HepG2 (cell line): ENCODE measurements around the gene RGL3. TPM values are rescaled to one million over a fixed set of nuclear protein-coding genes. Genes with fewer than 3 reads are reported as not detected.
A peak's percentile ranks its signal among the peaks of the same experiment; 100 is the strongest.

Source experiments
- ATAC-seq: fragments of 200-7000 bp; cut with Tn5 transposase; 3 replicates; pipeline ENCODE4 v1.9.1; 2020; ENCODE audit warnings: mild to moderate bottlenecking, moderate library complexity
- BruUV-seq: library from RNA; stranded (reverse); fragments of 400-500 nt; replicated peaks from 2 replicates; lab custom pipeline; 2021; lab: Mats Ljungman, UMichigan
- CTCF ChIA-PET: fragments of 300-600 bp; formaldehyde crosslinking; extraction: SDS; loops from one replicate; lab custom pipeline; 2021; ENCODE audit warnings: low total read pairs, inconsistent platforms, low intra/inter-chr PET ratio; lab: Yijun Ruan, JAX
- POLR2A ChIA-PET: fragments of 350-600 bp; sonication (Branson Sonifier 250); formaldehyde crosslinking; loops from one replicate; lab custom pipeline; 2020; ENCODE audit warnings: antibody characterized with exemption, inconsistent platforms; lab: Yijun Ruan, JAX
- DNase-seq: peaks from one replicate; pipeline ENCODE4 v3.0.0-alpha.2; 2015; ENCODE audit warnings: low spot score
- FAIRE-seq: peaks from 3 replicates; lab custom pipeline; 2011; peaks lifted over from hg19 to GRCh38; lab: Jason Lieb, UNC
- H2AFZ ChIP-seq: one replicate; pipeline ENCODE4 v1.6.1; 2011; ENCODE audit warnings: low read length, inconsistent platforms
- H3K27ac ChIP-seq: fragments of 300-600 bp; 3 replicates; pipeline ENCODE4 v1.8.0; 2011; ENCODE audit warnings: mixed run types, mild to moderate bottlenecking, mixed read lengths, low read length, inconsistent platforms; ENCODE audit not compliant: insufficient read depth; ENCODE audit errors: extremely low read length
- H3K27me3 ChIP-seq, 2 experiments: fragments of 200-600 bp in 1 of 2; 2 replicates in 1 of 2; 3 replicates in 1 of 2; pipeline versions ENCODE4 v1.6.0 to v1.8.0; 2011; ENCODE audit warnings: low read length in 2 of 2, mild to moderate bottlenecking in 2 of 2, moderate library complexity in 2 of 2, inconsistent platforms in 1 of 2; ENCODE audit not compliant: insufficient read depth in 2 of 2, control insufficient read depth in 1 of 2
- H3K36me3 ChIP-seq, 2 experiments: fragments of 200-600 bp in 1 of 2; replicated peaks in 1 of 2; 2 replicates in 1 of 2; 3 replicates in 1 of 2; pipeline versions ENCODE4 v1.5.1 to v1.8.0; 2011; ENCODE audit warnings: low read length in 2 of 2, inconsistent platforms in 1 of 2; ENCODE audit not compliant: insufficient read depth in 2 of 2, control insufficient read depth in 1 of 2
- H3K4me1 ChIP-seq: 2 replicates; pipeline ENCODE4 v1.5.1; 2012; ENCODE audit warnings: low read length, inconsistent platforms; ENCODE audit not compliant: insufficient read depth
- H3K4me2 ChIP-seq: 2 replicates; pipeline ENCODE4 v1.6.0; 2011; ENCODE audit warnings: low read depth, low read length, inconsistent platforms
- H3K4me3 ChIP-seq, 3 experiments: fragments of 200-600 bp in 1 of 3; sonication (generic), shearing (Covaris generic) in 1 of 3; replicated peaks in 1 of 3; 2 replicates each; pipeline ENCODE4 v1.5.1; 2011 to 2016; ENCODE audit warnings: low read length in 3 of 3, inconsistent platforms in 2 of 3, low read depth in 2 of 3, mild to moderate bottlenecking in 2 of 3, control low read depth in 1 of 3, mixed read lengths in 1 of 3; ENCODE audit not compliant: insufficient read depth in 1 of 3
- H3K79me2 ChIP-seq: one replicate; pipeline ENCODE4 v1.6.1; 2011; ENCODE audit warnings: low read length, inconsistent platforms; ENCODE audit not compliant: insufficient read depth
- H3K9ac ChIP-seq: 2 replicates; pipeline ENCODE4 v1.6.0; 2011; ENCODE audit warnings: mild to moderate bottlenecking, low read depth, low read length, inconsistent platforms; ENCODE audit not compliant: insufficient read depth
- H3K9me3 ChIP-seq: 2 replicates; pipeline ENCODE4 v1.5.1; 2012; ENCODE audit warnings: mild to moderate bottlenecking, low read length
- H4K20me1 ChIP-seq: 2 replicates; pipeline ENCODE4 v1.6.0; 2011; ENCODE audit warnings: inconsistent platforms, mild to moderate bottlenecking, low read length, moderate library complexity; ENCODE audit not compliant: insufficient read depth
- CEBPB ChIP-seq: IDR thresholded peaks from 2 replicates; pipeline ENCODE4 v1.6.1; 2011; ENCODE audit warnings: low read depth, low read length, improper control_type of control experiment, borderline replicate concordance
- MTA1 ChIP-seq: sonication (generic); formaldehyde crosslinking; IDR thresholded peaks from 2 replicates; pipeline ENCODE4 v1.4.0; 2020; ENCODE audit warnings: missing genetic modification reagents, mild to moderate bottlenecking, borderline replicate concordance
- NR2C2 ChIP-seq: sonication (generic); formaldehyde crosslinking; IDR thresholded peaks from 2 replicates; pipeline ENCODE4 v1.4.0; 2020; ENCODE audit warnings: missing genetic modification reagents, mild to moderate bottlenecking, moderate library complexity, borderline replicate concordance
- RNF219 ChIP-seq: sonication (generic); formaldehyde crosslinking; IDR thresholded peaks from 2 replicates; pipeline ENCODE4 v1.5.0; 2020; ENCODE audit warnings: mild to moderate bottlenecking, missing genetic modification reagents
- TFAP4 ChIP-seq: sonication (generic); IDR thresholded peaks from 2 replicates; pipeline ENCODE4 v1.6.1; 2016; ENCODE audit warnings: low read depth, borderline replicate concordance
- TMF1 ChIP-seq: sonication (generic); formaldehyde crosslinking; IDR thresholded peaks from 2 replicates; pipeline ENCODE4 v1.8.1; 2022; ENCODE audit warnings: low read depth, missing genetic modification reagents
- ZBTB3 ChIP-seq: sonication (generic); formaldehyde crosslinking; IDR thresholded peaks from 2 replicates; pipeline ENCODE4 v1.4.0; 2020; ENCODE audit warnings: low read depth, mild to moderate bottlenecking, moderate library complexity, missing genetic modification reagents, borderline replicate concordance
- ZHX1 ChIP-seq: sonication (generic); formaldehyde crosslinking; IDR thresholded peaks from 2 replicates; pipeline ENCODE4 v1.8.1; 2022; ENCODE audit warnings: low read depth, mild to moderate bottlenecking, missing genetic modification reagents
- ZNF770 ChIP-seq: sonication (generic); formaldehyde crosslinking; IDR thresholded peaks from 2 replicates; pipeline ENCODE4 v1.5.0; 2020; ENCODE audit warnings: mild to moderate bottlenecking, missing genetic modification reagents
- WGBS: methylation state at CpG from one replicate; pipeline ENCODE4 v1.1.6; 2017; ENCODE audit warnings: low lambda C conversion rate; 5-methylcytosine and 5-hydroxymethylcytosine counted together
- in situ Hi-C: cut with HindIII; loops from 2 replicates; pipeline ENCODE4 v1.10.0; 2017; ENCODE audit warnings: low pct_unique_long_range_greater_than_20kb; ENCODE audit not compliant: extremely low pct_ligation_motif_present
- intact Hi-C: fragments of 100-400 bp; cut with micrococcal nuclease; formaldehyde crosslinking; loops from one replicate; pipeline ENCODE4 v1.10.0; 2022; ENCODE audit not compliant: unreplicated experiment
- polyA plus RNA-seq, 8 experiments: library from polyadenylated mRNA; depleted of rRNA in 3 of 8; stranded (reverse) in 7 of 8; unstranded in 1 of 8; fragments of >200 nt; fragmentation: Illumina TruSeq in 4 of 8; extraction: Trizol in 4 of 8; gene quantifications; 2 replicates each; pipeline versions ENCODE4 v1.2.1 to v1.2.3, GENCODE V29; 2011 to 2016; ENCODE audit warnings: low read depth in 4 of 8, missing spikeins in 1 of 8, mixed read lengths in 1 of 8; ENCODE audit not compliant: insufficient read depth in 1 of 8
- total RNA-seq, 5 experiments: library from RNA; depleted of rRNA; stranded (reverse); fragments of >200 nt; fragmentation: Illumina TruSeq; extraction: Trizol; gene quantifications; 2 replicates each; pipeline ENCODE4 v1.2.3, GENCODE V29; 2016; ENCODE audit warnings: low read depth in 1 of 5

Gene RGL3
- total and polyA plus RNA-seq, 2 of the 13 experiments (the other 11 are each of a cell fraction or from before 2014, with no cell fraction given), result 4.2 to 7.6 TPM

DNA sequence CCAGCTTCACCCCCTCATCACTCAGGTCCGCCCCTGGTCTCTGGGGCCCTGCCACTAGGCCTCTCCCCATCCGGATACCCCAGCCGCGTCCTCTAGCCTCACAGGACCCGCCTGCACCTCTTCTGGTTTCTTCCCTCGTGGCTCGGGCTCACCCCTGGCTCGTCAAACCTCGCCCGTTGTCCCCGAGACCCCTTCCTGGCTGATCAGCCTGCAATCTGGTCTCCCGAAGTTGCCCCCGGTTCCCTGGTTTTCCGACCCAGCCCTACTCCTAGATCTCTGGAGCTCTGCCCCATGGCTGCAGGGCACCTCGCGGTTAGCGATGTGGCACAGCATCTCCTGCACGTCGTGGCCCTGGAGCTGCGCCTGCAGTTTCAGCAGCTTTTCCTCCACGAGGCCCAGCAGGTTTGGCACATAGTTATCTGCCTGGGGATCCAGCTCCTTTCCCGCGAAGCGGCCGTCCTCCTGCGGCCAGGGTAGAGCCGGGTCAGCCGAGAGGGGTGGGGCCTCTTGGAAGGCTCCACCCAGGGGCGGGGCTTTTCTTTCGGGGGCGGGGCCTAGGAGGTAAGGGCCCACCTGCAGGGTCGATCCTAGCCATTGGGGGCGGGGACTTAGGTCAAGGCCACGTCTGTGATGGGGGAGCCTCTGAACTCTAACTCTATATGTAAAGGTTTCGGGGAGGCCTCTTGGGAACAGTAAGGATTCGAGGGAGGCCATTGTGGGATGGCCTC lies 2.4 kb upstream of the RGL3 start (continued):
- TF ChIP-seq RNF219 (CRISPR knock-in tag), result no peak

DNA sequence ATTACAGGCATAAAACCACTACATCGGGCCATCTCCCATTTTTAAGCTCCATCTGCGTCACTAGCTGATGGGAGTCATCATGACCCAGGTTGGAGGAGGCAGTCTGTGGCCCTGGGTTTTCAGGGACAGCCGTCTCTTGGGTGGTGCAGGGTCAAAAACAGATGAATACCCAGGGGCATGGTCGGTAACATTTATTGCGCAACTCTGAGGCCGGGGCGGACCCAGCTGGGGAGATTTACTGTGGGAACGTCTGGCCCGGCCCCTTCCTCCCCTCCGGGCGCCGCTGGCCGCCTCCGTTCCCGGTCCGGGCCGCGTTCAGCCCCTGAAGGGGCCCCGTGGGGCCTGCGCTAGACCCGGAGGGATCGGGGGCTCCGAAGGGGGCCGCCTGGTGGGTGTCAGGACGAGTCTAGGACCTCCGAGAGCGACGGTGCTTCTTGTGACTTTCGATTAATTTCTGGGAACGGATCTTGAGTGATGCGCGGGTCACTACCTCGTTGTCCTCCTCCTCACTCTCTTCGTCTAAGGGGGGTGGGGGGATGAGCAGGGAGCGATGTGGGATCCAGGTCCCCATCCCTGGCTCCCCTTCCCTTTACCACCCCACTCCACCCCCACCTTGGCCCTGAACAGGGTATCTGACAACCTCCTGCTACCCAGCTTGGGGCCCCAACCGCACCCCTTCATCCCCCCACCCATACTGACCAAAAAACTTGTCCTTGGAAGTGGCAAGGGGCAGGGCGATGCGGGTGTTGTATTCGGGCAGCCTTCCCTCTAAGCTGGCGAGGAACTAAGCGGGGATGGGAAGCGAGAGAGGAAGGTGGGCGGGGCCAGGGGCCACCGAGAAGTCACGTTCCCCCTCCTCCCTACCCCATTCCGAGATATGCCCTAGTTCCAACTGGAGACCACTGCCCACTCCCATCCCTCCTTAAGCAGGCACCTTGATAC lies 1.6 kb upstream of the RGL3 start:
- 8% methylated on average over 27 of the region's 46 CpGs for WGBS
- CTCF ChIA-PET, result no interaction called here
- ATAC-seq (no peak), DNase-seq (no peak), FAIRE-seq (no peak)
- H3K9ac ChIP-seq, result no peak overlapping the region
- in situ Hi-C loops, result loop anchor here (5.0 kb wide), 1 partner anchor 38 kb away; the partner anchor contains the start of gene EPOR
- intact Hi-C loops, result loop anchor here (5.0 kb wide), 1 partner anchor 38 kb away; the partner anchor contains the start of gene EPOR
- no peak overlapping the region for H2AFZ ChIP-seq
- no peak overlapping the region for H3K27ac ChIP-seq
- peaks cover 3 to 35% of the 10 kb centered on the region in 2 experiments; a peak in 4 of 5 replicates for H3K27me3 ChIP-seq
- BruUV-seq, result no TSS peak
- H3K9me3 ChIP-seq, result no peaks in the 10 kb centered on the region
- no peaks in the 10 kb centered on the region for H3K79me2 ChIP-seq
- H4K20me1 ChIP-seq, result no peaks in the 10 kb centered on the region
- peak overlapping the region; percentile 79 for H3K4me2 ChIP-seq
- POLR2A ChIA-PET, result interaction anchor here (0.8 to 3.1 kb wide), 5 partner anchors 14 to 46 kb away, joined by 6 to 15 read pairs (median 9); partner anchors contain the start of genes ODAD3, PRKCSH and SWSAP1
- peak overlapping the region; percentile 36 to 69 (median 45) for H3K4me3 ChIP-seq
- H3K4me1 ChIP-seq, result peaks cover 51% of the 10 kb centered on the region
- no peaks in the 10 kb centered on the region for H3K36me3 ChIP-seq
- TF ChIP-seq ZBTB3 (CRISPR knock-in tag) (no peak), ZHX1 (CRISPR knock-in tag) (no peak), CEBPB (peak; percentile 96), NR2C2 (CRISPR knock-in tag) (no peak), TFAP4 (peak; percentile 59; the same call in 1 of the 2 replicates), TMF1 (CRISPR knock-in tag) (no peak), MTA1 (no peak), ZNF770 (CRISPR knock-in tag) (peak; percentile 48; the same call in 1 of the 2 replicates)
